HTR-8/SVneo (cell line): ENCODE measurements around the gene THEMIS2.
"Not testable (repeated sequence)": the region's sequence is repeated elsewhere in the genome, so short reads cannot be mapped to it uniquely, and the experiment has no call there.

Source experiments
- DNase-seq: peaks from one replicate; pipeline ENCODE4 v3.0.0; 2011; ENCODE audit warnings: low spot score, mixed read lengths; ENCODE audit not compliant: insufficient read length
- FAIRE-seq: peaks from 2 replicates; lab custom pipeline; 2011; peaks lifted over from hg19 to GRCh38; lab: Jason Lieb, UNC

Gene THEMIS2

DNA sequence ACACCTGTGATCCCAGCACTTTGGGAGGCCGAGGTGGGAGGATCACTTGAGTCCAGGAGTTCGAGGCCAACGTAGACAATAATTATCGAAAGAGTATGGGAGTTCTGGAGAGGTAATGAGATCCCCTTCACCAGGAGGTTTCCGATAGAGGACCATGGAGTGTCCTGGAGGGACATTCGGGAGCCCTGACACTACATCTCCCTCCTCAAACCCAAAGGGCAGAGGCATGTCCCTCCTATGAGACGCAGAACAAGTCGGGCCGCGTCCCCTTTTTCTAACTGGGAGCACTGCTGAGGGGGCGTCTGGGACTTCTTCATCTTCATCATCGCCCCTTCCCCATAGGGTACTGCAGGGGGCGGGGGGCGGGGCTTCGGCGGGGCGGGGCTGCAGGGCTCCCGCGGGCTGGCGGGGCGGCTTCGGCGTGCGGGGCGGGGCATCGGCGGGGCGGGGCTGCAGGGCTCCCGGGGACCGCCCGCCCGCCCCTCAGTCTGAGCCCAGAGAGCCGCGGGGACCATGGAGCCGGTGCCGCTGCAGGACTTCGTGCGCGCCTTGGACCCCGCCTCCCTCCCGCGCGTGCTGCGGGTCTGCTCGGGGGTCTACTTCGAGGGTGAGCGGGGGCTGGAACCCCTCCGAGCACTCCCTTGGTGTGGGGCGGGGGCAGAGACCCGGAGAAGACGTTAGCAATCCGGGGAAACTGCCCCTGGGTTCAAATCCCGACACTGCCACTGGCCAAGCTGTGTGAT is at the start of gene THEMIS2:
THEMIS2 (plus strand) TSS at position 486 of the 743 bp plus-strand sequence; CDS start at position 514, 28 bp downstream.
- DNase-seq (peak; percentile 62), FAIRE-seq (no peak)

DNA sequence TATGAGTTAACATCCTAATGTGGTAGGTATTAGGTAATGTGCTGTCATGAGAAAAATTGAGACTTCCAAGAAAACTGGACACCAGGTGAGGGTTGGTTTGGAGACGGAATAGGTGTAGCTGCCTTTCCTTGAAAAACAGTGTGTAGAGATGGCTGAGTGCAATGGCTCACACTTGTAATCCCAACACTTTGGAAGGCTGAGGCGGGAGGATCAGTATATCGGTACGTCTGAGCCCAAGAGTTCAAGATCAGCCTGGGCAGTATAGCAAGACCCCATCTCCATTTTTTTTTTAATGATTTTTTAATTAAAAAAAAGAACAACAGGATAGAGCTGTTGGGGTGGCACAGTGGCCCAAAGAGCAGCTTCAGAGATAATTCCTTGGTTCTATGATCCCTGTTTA is 48.6 kb upstream of the THEMIS2 start:
- no peak for FAIRE-seq
- no peak for DNase-seq

DNA sequence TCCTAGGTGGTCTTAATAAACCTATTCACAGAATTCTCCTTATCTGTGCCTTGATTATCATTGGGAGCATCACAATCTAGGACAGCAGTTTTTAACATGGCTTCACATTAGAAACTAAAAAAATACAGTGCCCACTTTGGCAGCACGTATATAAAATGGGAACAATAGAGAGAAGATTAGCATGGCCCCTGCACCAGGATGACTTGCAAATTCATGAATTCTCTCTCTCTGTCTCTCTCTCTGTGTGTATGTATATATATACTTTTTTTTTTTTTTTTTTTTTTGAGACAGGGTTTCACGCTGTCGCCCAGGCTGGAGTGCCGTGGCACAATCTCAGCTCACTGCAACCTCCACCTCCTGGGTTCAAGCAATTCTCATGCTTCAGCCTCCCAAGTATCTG is 47.9 kb upstream of the THEMIS2 start:
- FAIRE-seq (no peak), DNase-seq (no peak)

DNA sequence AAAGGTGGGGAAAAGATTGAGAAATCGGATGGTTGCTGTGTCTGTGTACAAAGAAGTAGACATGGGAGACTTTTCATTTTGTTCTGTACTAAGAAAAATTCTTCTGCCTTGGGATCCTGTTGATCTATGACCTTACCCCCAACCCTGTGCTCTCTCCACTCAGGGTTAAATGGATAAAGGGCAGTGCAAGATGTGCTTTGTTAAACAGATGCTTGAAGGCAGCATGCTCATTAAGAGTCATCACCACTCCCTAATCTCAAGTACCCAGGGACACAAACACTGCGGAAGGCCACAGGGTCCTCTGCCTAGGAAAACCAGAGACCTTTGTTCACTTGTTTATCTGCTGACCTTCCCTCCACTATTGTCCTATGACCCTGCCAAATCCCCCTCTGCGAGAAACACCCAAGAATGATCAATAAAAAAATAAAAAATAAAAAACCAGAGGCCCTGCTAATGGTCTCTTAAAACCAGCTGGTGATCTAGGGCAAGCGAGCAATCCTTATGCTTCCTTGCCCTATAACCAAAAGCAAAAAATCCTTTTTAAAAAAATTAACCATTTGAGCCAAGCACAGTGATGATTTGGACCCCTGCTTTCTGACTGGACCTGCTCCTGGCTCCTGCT is 42.9 kb upstream of the THEMIS2 start:
- FAIRE-seq, DNase-seq: not testable (repeated sequence)

DNA sequence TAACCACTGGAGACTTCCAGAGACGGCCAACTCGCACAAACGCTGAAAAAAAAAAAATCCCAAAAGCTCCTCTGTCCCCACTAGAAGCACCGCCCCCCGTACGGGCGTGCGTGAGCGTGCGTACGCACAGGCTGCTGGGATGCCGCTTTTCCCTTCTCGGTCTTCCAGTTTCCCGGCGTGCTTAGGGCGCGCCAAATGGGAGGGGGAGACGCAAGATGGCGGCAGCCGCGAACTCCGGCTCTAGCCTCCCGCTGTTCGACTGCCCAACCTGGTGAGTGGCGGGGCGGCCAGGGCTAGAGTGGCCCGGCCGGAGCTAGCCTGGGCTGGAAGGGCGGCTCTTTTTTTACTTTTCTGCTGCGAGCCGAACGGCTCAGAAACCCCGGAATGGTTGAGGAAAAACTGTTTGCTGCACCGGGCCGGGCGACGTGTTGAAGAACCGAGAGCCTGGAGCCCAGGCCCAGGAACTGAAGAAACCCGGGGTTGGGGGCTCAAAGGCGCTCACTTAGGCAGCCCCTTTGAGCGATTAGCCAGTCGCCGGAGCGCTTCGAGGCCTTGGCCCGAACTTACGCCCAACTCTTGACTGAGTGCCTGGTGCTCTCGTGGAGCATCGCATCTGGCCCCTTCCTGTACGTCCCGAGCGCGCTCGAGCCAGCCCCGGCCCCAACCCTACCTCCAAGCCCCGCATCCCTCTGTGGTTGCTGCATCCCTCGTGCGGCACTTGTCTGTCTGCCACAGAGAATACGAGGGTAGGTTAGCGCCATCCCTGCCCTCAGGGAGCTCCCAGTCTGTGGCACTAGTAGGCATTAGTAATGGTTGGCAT is 41.5 kb upstream of the THEMIS2 start, which contains the start of gene PPP1R8:
PPP1R8 (plus strand) TSS at position 162 of the 820 bp plus-strand sequence; CDS start at position 216, 54 bp downstream.
- DNase-seq (peak; percentile 89), FAIRE-seq (no peak)

DNA sequence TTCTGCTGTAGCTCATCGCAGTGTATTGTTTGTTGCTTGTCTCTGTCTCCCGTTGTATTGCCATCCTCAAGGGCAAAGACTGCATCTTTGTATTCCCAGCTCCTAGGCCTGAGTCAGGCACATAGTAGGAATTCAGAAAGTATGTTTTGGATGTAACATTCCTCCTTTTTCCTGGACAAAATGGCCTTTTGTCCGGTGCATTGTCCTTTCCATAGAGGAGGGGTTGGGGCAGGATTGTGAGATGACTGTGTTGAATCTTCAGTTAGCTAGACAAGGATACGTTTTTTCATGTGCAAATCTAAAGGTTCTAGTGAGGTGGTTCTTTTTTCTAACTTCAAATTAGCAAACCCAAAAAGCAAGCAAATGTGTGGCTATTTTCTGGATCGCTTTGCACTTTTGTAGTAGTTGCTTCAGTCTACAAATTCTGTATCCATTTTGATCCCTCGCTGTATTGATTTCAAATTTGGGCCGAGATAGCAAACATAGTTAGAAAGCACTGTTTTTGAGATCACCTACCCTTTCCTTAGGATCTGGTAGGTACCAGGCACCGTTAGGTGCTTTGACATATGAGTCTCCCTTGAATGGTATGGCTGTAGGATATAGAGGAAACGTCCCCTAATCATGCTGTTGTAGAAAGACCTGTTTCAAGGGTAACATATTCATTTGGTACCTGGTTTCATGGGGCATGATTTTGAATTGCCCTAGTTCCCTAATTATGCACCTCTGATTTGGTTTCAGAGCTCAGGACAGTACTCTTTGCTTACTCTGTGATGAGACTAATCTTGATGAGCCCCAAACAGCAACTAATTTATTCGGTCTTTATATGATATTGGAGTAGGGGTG is 40.6 kb upstream of the THEMIS2 start:
- FAIRE-seq, result no peak
- DNase-seq, result no peak

DNA sequence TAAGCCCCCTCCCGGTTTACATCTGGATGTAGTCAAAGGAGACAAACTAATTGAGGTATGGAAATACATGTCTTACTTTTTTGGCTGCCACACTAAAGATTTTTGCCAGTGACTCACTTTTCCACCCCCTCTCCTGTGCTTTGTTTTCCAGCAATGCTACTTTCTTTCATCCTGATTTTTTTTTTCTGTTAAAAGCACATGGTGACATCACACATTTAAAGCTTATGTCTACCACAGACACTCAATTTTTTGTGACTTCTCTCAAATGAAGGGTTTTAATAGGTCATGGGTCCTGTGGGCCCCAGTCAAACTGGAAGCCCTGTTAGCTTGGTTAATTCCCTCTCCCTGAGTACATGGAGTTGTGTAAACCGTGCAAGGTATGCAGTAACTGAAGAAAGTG is 39.6 kb upstream of the THEMIS2 start:
- FAIRE-seq, result no peak
- DNase-seq, result no peak

DNA sequence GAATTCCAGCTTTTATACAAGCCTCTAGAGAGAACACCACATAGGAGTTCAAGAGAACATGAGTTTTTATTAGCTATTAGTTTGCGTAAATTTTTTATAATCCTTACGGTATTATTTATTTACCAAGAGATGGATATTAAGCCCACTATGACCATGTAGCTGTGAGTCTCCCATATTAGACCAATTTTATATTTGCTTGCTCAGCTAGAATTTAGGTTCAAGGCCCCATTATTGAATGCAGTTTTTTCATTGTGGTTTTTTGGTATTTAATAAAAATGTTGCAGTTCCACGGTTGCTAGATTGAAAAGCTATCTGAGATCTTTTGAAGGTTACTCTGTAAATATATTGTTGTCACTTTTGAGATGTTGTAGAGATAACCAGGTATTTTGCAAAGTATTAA is 38.9 kb upstream of the THEMIS2 start:
- no peak for FAIRE-seq
- DNase-seq, result no peak

DNA sequence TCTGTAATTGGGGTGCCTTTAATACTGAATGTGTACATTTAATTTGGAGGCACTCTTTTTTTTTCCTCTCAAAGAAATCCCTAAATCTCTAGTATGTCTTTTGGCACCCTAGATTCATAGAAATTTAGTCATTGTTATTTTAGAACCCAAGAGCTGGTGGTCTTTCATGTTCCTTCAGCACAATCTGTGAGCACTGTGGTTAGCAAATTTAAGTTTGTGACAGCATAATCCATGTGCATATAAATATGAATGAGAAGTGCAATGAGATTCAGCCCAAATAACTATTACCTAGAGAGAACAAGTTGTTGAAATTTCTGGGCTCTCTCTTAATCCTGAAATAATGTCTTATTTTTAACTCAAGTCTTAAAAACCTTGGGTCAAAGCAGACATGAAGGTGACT is 37.3 kb upstream of the THEMIS2 start:
- FAIRE-seq (no peak), DNase-seq (no peak)

DNA sequence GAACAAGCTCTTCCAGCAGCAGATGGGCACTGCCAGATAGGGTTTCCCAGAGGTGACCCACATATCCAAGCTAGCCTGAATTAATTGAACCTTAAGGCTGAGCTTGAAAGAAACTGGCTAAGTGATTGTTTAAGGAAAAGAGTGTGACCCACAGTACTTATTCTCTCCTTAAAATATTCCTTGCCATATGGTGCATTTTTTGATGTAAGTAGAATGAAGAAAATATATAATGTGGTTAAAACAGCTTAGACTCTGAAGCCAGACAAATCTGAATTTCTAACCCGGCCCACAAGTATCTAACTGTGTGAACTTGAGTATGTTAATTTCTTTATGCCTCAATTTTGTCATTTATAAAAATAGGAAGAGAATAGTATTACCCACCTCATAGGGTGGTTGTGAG is 36.8 kb upstream of the THEMIS2 start:
- FAIRE-seq, result no peak
- no peak for DNase-seq

DNA sequence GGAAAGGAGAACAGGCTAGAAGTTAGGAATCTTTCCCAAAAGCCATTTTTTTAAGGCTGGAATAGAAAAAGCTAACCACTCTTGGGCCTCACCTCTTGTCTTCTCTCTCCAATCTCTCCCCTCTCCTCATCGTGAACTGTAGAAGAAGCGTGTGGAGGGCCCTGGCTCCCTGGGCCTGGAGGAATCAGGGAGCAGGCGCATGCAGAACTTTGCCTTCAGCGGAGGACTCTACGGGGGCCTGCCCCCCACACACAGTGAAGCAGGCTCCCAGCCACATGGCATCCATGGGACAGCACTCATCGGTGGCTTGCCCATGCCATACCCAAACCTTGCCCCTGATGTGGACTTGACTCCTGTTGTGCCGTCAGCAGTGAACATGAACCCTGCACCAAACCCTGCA is 22.4 kb upstream of the THEMIS2 start:
- DNase-seq, result no peak
- FAIRE-seq, result no peak

DNA sequence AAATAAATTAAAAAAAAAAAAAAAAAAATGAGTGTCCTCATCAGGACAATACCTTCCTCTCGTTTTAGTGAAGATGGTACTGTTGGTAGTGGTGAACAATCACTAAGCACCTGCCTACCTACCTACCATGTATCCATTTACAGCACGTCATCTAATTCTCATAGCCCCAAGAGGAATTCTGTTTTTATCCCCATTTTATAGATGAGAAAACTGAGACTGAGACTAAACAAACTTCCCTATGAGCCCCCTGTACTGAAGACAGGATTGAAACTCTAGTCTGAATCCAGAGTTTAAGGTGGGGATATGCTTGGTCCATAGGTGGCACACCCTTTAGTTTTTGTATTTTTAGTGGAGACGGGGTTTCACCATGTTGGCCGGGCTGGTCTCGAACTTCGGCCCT is 17.3 kb upstream of the THEMIS2 start:
- no peak for DNase-seq
- no peak for FAIRE-seq

DNA sequence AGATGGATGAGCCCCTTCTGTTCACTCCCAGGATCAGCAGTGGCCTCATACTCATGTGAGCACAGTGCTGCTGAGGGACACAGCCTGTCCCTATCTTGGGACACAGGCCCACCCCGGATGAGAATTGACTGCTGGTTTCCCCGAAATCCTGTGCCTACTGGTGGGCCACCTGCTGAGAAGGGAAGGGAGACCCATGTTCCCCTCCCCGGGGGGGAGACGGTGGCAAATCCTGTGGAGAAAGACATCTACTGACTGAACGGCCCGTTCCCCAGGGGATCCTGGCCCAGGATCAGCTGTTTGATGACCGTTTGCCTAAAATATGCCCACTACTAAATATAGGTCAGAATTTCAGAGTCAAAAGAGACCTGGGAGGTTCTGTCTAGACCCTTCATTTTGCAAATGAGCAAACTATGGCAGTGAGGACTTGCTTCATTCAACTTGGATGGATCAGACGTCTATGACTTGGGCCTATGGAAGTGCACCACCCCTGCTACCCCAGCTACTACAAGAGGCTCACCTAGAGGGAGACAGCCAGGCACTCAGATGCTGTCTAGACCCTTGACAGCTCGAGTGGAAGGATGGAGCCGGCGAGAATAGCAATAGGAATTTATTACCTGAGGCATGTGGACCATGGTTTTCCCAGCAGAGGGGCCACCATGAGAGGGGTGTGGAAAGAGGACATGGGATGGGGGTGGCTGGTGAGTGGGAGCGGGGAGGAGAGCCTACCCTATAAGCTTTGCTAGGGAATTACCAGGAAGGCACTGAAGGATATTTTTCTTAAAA is 15.6 kb upstream of the THEMIS2 start:
- FAIRE-seq (no peak), DNase-seq (no peak)

DNA sequence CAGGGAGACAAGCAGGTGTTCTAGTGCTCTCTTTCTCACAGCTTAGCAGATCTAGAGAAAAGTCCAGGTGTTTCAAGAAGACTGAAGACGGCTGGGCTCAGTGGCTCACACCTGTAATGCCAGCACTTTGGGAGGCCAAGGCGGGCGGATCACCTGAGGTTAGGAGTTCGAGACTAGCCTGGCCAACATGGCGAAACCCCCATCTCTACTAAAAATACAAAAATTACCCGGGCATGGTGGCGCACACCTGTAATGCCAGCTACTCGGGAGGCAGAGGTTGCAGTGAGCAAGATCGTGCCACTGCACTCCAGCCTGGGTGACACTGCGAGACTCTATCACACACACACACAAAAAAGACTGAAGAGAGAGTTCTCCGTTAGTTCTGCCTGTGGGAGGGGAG is 14.8 kb upstream of the THEMIS2 start:
- not testable (repeated sequence) for FAIRE-seq, DNase-seq

DNA sequence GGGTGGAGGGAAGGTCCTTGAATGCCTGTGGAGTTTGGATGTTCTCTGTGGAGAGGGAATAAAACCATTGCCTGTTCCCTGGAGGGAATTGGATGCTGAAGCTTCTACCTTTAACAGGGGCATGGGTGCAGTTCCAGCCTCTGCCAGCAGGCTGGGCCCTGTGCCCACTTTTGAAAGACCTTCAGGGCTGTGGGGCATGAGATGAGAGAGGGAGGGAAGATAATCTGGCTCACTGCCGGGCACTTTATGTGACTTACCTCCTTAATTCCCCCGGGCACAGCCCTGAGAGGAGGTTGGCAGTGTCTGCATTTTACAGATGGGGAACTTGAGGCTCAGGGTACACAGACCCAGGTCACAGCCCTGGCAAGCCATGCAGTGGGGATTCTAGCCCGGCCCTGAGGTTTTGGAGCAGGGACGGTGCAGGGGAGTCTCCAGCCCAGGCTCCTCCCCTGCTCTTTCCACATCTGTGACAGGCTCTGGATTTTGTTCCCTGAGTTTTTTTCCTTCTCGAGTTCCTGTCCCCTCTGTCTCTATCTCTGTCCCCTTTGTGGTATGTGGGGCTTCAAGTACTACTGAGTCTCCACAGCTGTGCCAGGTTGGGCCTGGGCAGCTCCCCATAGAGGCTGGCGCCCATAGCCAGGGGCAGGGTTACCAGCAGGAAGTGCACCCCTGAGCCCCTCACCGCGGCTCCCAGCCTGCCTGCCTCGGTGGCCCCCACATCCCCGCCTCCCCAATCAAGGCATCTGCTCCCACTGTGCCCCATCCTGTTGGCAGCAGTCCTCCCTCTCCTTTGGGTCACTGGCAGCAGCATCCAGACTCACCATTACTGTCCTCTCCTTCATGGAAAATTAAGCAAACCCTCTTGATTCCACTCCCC is 14.0 kb upstream of the THEMIS2 start:
- DNase-seq, result peak; percentile 75
- no peak for FAIRE-seq

DNA sequence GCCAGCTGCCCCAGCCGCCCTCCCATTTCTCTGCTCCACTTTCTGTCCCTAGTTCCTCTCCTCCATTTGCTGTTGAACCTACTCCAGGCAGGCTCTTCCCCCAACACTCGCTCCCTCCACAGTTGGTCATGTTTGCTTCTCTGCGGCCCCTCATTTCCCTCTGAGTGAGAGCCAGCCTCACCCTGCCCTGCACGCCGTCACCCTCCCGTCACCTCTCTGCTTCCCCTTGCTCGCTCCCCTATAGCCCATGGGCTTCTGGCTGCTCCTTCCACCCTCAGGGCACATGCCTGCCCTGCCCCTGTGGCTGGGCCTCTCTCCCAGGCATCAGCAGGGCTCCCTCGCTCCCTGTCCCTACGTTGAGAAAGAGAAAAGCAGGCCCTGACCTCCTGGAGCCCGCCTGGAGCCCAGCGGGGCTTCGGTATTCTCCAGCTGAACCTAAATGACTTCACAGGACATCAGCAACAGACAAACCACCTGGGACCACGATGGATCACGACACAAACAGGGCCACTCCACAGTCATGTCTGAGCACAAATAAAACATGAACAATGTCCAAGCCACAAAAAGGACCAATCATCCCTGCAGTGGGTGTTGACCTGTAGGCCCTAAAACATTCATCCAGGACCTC is 13.3 kb upstream of the THEMIS2 start:
- DNase-seq (no peak), FAIRE-seq (no peak)

DNA sequence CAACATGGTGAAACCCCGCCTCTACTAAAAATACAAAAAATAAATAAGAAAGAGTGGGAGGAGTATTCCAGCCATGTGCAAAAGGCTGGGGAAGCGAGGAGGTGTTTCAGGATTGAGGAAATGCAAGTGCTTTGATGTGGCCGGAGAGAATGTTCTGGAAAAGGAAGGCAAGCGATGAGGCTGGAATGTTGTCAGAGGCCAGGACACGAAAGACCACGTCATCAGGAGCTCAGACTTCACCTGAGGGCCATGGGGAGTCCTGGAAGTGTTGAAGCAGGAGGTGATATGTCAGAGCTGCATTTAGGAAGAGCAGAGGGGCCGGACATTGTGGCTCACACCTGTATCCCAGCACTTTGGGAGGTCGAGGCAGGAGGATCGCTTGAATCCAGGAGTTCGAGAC is 10.9 kb upstream of the THEMIS2 start:
- FAIRE-seq (no peak), DNase-seq (no peak)

DNA sequence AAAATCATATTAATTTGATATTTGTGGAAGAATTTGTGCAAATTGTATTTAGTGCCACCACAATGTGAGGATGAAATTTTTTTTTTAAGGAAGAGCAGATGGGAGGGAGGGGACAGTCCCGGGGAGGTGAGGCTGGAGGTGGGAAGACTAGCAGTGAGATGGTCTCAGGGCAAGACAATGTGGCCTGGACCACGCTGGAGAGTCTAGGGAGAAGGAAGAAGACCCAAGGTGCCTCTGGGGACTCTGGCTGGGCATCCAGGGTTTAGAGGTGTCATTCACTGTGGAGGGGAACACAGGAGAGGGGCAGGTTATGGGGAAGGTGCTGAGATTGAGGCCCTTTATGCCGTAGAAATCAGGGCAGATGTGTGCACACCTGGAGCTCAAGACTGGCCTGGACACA is 10.3 kb upstream of the THEMIS2 start:
- FAIRE-seq (no peak), DNase-seq (no peak)
